Tibial nerve (tissue), 3 donors: ENCODE measurements around the gene FHDC1.

ENCODE experiments used
- EP300 ChIP-seq, 2 donors: sonication (generic); formaldehyde crosslinking; IDR thresholded peaks; one replicate each; pipeline ENCODE4 v1.6.1; 2017; ENCODE audit warnings: antibody characterized with exemption in 2 of 2, mild to moderate bottlenecking in 1 of 2
- POLR2A ChIP-seq, 2 donors: fragments of 450-650 bp; IDR thresholded peaks; one replicate each; pipeline ENCODE4 v1.6.1; 2017; ENCODE audit warnings: antibody characterized with exemption in 2 of 2, mild to moderate bottlenecking in 2 of 2, moderate library complexity in 2 of 2

GRCh38 chr4:153025406-153025805 lies 89.3 kb downstream of the FHDC1 start:
- TF ChIP-seq EP300 (IDR thresholded peaks at IDR 0.05) = no peak
- TF ChIP-seq POLR2A (IDR thresholded peaks at IDR 0.05) = no peak
